ENCODE measurements around the gene HLCS.

Gene HLCS

GRCh38 chr21:36706951-36707762 is 259.3 kb downstream of the HLCS start:
- Histone ChIP-seq H3K27ac (no peak overlapping the region), H2AFZ (ENCODE audit: low read depth) (no peak overlapping the region), H3K9ac (no peak overlapping the region), H3K4me3 (IDR thresholded peaks at IDR 0.05; ENCODE audit: insufficient read depth, low read depth, low read length) (no peak overlapping the region), H3K27me3 (ENCODE audit: insufficient read depth, low read depth) (peaks cover 16% of the 10 kb centered on the region; the same call in 1 of the 2 replicates), H3K79me2 (ENCODE audit: insufficient read depth, low read depth) (no peaks in the 10 kb centered on the region), H4K20me1 (ENCODE audit: insufficient read depth) (no peaks in the 10 kb centered on the region), H3K4me2 (no peak overlapping the region), H3K36me3 (ENCODE audit: insufficient read depth) (no peaks in the 10 kb centered on the region), H3K4me1 (ENCODE audit: low read depth, poor library complexity, severe bottlenecking) (no peaks in the 10 kb centered on the region)
- no peak for TF ChIP-seq CTCF (conservative IDR thresholded peaks at IDR 0.05; ENCODE audit: low read depth, low read length)

DNA sequence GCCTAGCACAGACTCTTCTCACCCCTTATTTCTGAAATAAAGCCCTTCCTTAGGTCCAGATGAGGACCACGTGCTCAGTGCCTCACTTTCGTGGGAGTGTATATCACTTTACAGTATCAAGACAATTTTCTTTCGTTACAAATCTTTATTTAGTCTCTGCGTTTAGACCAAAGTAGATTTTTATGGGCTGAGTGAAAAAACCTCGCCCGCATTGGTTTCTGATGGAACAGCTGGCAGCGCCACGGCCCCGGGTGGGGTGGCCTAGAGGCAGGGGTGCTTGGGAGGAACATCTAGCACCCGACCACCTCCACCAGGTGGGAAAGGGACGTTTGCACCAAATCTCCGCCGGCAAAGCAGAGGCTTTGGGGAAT is 260.0 kb downstream of the HLCS start:
- H3K4me2 ChIP-seq: no peak overlapping the region
- peaks cover 16% of the 10 kb centered on the region; the same call in 1 of the 2 replicates for H3K27me3 ChIP-seq (ENCODE audit: insufficient read depth, low read depth)
- H3K27ac ChIP-seq: no peak overlapping the region
- no peaks in the 10 kb centered on the region for H3K36me3 ChIP-seq (ENCODE audit: insufficient read depth)
- TF ChIP-seq CTCF (conservative IDR thresholded peaks at IDR 0.05; ENCODE audit: low read depth, low read length): no peak
- no peak overlapping the region for H3K4me3 ChIP-seq (IDR thresholded peaks at IDR 0.05; ENCODE audit: insufficient read depth, low read depth, low read length)
- H3K4me1 ChIP-seq (ENCODE audit: low read depth, poor library complexity, severe bottlenecking): no peaks in the 10 kb centered on the region
- H4K20me1 ChIP-seq (ENCODE audit: insufficient read depth): no peaks in the 10 kb centered on the region
- H2AFZ ChIP-seq (ENCODE audit: low read depth): no peak overlapping the region
- no peak overlapping the region for H3K9ac ChIP-seq
- no peaks in the 10 kb centered on the region for H3K79me2 ChIP-seq (ENCODE audit: insufficient read depth, low read depth)

- Histone ChIP-seq H3K36me3 (ENCODE audit: insufficient read depth) (no peaks in the 10 kb centered on the region), H3K27ac (no peak overlapping the region), H3K79me2 (ENCODE audit: insufficient read depth, low read depth) (no peaks in the 10 kb centered on the region), H3K9ac (no peak overlapping the region), H3K27me3 (ENCODE audit: insufficient read depth, low read depth) (peaks cover 16% of the 10 kb centered on the region; the same call in 1 of the 2 replicates), H3K4me3 (IDR thresholded peaks at IDR 0.05; ENCODE audit: insufficient read depth, low read depth, low read length) (no peak overlapping the region), H2AFZ (ENCODE audit: low read depth) (no peak overlapping the region), H3K4me1 (ENCODE audit: low read depth, poor library complexity, severe bottlenecking) (no peaks in the 10 kb centered on the region), H4K20me1 (ENCODE audit: insufficient read depth) (no peaks in the 10 kb centered on the region), H3K4me2 (no peak overlapping the region)
- TF ChIP-seq CTCF (conservative IDR thresholded peaks at IDR 0.05; ENCODE audit: low read depth, low read length): no peak
Measured at GRCh38 chr21:36705679-36706481, 260.6 kb downstream of the HLCS start.

GRCh38 chr21:36704958-36705678 is 261.4 kb downstream of the HLCS start:
- Histone ChIP-seq H2AFZ (ENCODE audit: low read depth) (no peak overlapping the region), H3K9ac (no peak overlapping the region), H3K27ac (no peak overlapping the region), H4K20me1 (ENCODE audit: insufficient read depth) (no peaks in the 10 kb centered on the region), H3K4me3 (IDR thresholded peaks at IDR 0.05; ENCODE audit: insufficient read depth, low read depth, low read length) (no peak overlapping the region), H3K27me3 (ENCODE audit: insufficient read depth, low read depth) (peaks cover 16% of the 10 kb centered on the region; the same call in 1 of the 2 replicates), H3K4me1 (ENCODE audit: low read depth, poor library complexity, severe bottlenecking) (no peaks in the 10 kb centered on the region), H3K36me3 (ENCODE audit: insufficient read depth) (no peaks in the 10 kb centered on the region), H3K4me2 (no peak overlapping the region), H3K79me2 (ENCODE audit: insufficient read depth, low read depth) (no peaks in the 10 kb centered on the region)
- no peak for TF ChIP-seq CTCF (conservative IDR thresholded peaks at IDR 0.05; ENCODE audit: low read depth, low read length)
